ENCODE data around the gene HORMAD1.
"Not testable (repeated sequence)": the region's sequence is repeated elsewhere in the genome, so short reads cannot be mapped to it uniquely, and the experiment has no call there.

HORMAD1 gene

GRCh38 chr1:150696995-150697927 is 23.4 kb downstream of the HORMAD1 start, which contains the start of gene GOLPH3L:
Gene GOLPH3L (minus strand): TSS chr1:150697154. CDS start chr1:150694838, 2,316 bp downstream.
- peak; percentile 99 for DNase-seq

DNA sequence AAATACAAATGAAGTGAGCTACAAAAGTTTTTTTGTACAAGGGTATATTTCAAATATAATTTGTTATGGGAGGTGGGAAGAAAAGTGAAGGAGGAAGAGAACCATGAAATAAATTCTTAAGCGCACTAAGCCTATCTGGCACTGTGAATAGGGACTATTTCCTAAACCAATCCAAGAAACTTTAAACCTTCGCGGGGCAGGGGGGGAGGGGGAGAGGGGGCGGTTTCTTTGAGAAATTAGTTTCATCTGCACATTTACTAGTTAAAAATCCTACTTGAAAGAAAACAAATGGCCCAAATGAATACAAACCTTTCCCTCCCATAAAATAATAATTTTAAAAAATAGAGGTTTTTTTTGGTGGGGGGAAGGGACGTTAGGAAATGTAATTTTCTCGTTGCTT is 24.1 kb downstream of the HORMAD1 start:
- peak; percentile 33 for DNase-seq

- DNase-seq, result no peak
Observed at GRCh38 chr1:150696162-150696561, 24.5 kb downstream of the HORMAD1 start.

DNA sequence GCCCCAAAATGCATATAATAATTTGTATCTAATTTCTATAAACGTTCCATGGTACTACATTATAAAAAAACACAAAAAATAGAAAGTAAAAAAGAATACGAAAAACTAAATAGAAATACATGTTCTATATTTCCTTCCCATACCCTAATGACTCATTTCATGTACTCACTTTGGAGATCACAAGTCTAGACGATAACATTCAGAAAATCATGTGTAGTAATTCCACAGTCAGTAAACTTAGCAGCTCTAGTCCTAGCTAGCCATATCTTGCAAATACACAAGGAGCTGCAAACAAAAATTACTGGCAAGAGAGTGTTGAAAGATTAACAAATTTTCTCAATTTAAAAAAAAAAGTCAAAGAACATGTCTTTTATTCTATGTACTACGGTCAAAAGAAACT is 25.1 kb downstream of the HORMAD1 start:
- DNase-seq, result no peak

DNA sequence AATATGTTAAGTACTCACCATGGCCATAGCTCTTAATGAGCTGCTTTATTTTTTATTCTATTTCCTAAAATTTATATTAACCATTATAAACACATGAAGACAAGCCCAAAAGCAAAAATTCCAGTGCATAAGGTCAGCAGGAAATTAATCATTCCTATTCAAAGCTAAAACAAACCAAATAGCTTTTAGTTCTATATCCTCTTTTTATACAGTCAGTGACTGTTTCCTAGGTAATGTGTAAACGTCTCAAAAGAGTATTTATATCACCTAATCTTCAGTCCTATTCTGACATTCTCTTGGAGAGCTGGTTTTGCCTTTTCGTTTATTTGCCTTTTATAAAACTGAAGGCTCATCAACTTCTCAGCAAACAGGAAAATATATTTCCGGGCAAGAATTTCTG is 28.0 kb downstream of the HORMAD1 start:
- no peak for DNase-seq

GRCh38 chr1:150688763-150689162 is 31.9 kb downstream of the HORMAD1 start:
- no peak for DNase-seq

DNA sequence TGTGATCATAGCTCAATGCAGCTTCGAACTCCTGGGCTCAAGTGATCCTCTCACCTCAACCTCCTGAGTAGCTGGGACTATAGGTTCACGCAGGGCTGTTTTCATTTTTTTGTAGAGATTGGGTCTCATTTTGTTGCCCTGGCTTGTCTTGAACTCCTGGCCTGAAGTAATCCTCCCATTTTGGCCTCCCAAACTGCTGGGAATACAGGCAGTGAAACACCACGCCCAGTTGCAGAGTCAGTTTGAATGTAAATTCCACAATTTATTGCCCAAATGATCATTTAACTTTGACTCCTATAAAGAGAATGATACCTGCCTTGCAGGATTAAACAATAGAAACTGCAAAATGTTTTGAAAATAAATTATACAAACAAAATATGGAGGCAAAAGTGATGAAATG is 34.4 kb downstream of the HORMAD1 start:
- DNase-seq, result no peak

DNA sequence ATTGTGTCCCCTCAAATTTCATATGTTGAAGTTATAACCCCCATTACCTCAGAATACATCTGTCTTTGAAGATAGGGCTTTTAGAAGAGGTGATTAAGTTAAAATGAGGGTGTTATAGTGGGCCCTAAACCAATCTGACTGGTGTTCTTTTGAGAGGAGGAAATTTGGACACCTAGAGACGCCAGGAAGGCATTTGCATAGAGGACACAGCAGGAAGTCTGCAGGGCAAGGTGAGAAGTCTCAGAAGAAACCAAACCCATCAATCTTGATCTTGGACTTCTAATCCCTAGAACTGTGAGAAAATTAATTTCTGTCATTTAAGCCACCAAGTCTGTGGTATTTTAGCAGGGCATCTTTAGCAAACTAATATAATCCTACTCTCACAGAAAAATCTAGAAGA is 36.8 kb downstream of the HORMAD1 start:
- DNase-seq, result no peak

DNA sequence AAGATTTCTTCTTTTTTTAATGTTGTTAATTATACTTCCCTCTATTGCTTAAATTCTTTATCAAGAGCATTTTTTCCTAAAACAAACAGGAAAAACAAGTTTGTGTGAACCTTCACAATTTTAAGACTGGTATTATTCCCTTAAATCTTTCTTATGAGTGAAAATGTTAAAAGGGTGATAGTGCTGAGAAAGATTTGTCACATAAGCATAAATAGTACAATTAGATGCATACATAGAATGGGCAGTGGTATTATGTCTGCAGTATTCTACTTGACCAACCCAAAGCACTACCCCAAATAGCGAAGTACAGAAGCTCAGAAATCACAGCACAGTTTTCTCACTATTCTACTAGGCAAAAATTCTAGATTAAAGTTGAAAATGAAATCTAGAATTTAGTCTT is 41.7 kb downstream of the HORMAD1 start:
- no peak for DNase-seq

DNA sequence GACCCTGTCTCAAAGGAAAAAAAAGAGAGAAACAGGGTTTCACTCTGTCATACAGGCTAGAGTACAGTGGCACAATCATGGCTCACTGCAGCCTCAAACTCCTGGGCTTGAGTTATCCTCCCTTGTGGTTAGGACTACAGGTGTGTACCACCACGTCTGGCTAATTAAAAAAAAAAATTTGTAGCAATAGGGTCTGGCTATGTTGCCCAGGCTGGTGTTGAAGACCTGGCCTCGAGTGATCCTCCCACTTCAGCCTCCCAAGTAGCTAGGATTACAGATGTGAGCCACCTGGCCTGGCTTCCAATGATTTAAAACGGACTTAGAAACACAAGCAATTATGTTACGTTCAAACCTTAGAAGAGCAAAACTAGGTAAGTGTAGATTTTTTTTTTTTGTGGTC is 45.8 kb downstream of the HORMAD1 start:
- DNase-seq, result no peak

- no peak for DNase-seq
Observed at GRCh38 chr1:150663321-150663720, 57.4 kb downstream of the HORMAD1 start.

DNA sequence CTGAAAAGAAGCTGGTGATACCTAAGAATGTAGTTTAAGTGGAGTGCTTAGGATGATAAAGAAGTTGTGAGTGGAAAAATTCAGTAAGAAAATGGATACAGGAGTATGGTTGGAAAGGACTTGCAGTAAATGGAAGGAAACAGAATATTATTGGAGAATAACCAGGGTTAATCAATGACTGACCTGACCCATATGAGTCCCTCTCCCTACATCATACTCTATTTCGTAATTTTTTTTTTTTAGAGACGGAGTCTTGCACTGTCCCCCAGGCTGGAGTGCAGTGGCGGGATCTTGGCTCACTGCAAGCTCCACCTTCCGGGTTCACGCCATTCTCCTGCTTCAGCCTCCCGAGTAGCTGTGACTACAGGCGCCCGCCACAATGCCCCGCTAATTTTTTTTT is 57.9 kb downstream of the HORMAD1 start:
- DNase-seq, result no peak

DNA sequence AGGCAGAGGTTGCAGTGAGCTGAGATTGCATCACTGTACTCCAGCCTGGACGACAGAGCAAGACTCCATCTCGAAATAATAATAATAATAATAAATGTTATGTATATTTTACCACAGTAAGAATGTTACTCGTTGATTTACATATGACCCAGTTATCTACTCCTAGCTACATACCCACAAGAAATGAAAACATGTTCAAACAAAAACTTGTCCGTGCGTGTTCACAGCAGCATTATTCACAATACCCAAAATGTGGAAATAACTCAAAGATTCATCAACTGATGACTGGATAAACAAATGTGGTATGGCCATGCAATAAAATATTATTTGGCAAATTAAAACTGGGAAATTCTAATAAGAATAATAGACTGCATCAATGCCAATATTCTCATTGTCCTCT is 59.5 kb downstream of the HORMAD1 start:
- DNase-seq, result no peak

DNA sequence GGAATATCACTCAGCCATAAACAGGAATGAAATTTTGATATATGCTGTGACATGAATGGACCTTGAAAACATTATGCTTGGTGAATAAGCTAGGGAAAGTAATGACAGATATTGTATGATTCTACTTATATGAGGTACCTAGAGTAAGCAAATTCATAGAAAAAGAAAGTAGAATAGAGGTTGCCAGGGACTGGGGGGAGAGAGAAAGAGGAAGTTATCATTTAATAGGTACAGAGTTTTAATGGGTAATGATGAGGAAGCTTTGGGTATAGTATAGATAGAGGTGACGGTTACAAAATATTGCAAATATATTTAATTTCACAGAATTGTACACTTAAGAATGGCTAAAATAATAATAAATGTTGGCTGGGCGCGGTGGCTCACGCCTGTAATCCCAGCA is 60.1 kb downstream of the HORMAD1 start:
- DNase-seq, result no peak

DNA sequence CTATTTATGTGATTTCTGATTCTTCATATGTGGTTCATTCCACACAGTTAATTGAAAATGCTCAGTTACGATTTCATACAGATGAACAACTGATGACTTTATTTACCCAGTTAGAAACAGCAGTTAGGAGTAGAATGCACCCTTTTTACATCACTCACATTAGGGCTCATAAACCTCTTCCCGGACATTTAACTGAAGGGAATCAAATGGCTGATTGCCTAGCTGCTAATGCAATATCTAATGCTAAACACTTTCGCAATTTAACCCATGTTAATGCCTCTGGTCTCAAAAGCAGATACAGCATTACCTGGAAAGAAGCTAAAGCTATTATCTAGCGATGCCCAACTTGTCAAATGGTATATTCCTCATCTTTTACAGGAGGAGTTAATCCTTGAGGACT is 63.6 kb downstream of the HORMAD1 start:
- DNase-seq, result not testable (repeated sequence)

DNA sequence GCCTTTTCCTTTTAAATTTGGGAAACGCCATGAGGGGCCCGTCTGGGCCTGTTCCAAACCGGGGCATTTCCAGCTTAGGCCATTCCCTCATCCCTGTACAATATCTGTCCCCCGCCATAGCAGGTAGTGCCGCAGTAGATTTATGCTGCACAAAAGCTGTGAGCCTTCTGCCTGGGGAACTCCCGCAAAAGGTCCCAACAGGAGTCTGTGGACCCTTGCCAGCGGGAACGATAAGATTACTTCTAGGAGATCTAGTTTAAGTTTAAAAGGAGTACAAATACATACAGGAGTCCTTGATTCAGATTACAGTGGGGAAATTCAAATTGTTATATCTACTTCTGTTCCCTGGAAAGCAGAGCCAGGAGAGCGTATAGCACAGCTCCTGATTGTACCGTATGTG is 66.1 kb downstream of the HORMAD1 start:
- DNase-seq, result not testable (repeated sequence)

DNA sequence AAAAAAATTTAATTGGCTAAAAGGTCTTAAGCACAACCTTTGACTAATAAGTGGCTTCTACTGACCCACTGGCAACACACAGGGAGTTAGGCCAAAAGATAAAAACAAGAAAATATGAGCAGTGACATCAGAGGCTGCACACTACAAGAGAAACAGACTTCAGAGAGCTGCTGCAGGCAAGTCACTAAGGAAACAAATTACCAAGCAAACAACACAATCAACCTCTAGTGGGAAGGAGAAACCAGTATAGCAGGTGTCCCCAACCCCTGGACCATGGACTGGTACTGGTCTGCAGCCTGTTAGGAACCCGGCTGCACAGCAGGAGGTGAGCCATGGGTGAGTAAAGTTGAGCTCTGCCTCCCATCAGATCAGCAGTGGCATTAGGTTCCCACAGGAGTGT is 70.5 kb downstream of the HORMAD1 start:
- no peak for DNase-seq

DNA sequence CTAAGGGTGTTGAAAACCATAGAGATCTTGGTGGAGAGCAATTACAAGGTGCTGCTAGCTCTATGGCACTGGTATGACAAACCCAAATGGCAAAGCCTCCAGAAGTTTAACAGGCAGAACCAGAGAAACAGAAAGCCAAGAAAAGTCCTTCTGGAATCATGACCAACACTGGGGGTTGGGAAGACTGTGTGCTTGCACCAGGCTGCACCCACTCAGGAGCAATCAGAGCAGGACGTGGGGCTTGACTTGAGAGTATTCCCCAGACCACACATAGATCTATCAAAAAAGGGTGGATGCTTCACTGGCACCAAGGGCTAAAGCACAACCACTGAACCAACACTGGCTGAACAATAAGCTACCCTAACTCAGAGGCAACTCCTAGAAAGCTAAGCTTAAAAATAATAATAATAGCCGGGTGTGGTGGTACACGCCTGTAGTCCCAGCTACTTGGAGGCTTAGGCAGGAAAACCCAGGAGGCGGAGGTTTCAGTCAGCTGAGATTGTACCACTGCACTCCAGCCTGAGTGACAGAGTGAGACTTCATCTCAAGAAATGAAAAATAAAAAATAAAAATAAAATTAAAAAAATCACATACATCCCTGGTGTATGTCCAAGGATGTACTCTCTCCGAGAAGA is 71.1 kb downstream of the HORMAD1 start:
- no peak for DNase-seq

Data from DMS79 treated with DMSO at 0.1 percent for 48 hours (cell line).